ENCODE measurements around the gene SMPD2.
A peak's percentile ranks its signal among the peaks of the same experiment; 100 is the strongest.

SMPD2 gene

GRCh38 chr6:109451376-109451775, 10.9 kb downstream of the SMPD2 start:
- no peak for TF ChIP-seq CTCF (IDR thresholded peaks at IDR 0.05; ENCODE audit: extremely low read depth, missing control alignments)
- DNase-seq (ENCODE audit: low spot score): no peak

- no peak for TF ChIP-seq CTCF (IDR thresholded peaks at IDR 0.05; ENCODE audit: extremely low read depth, missing control alignments)
- DNase-seq (ENCODE audit: low spot score): no peak
Observed at GRCh38 chr6:109452181-109452580, 11.7 kb downstream of the SMPD2 start.

- TF ChIP-seq CTCF (IDR thresholded peaks at IDR 0.05; ENCODE audit: extremely low read depth, missing control alignments): no peak
- no peak for DNase-seq (ENCODE audit: low spot score)
Observed at GRCh38 chr6:109453156-109453555, 12.6 kb downstream of the SMPD2 start.

- TF ChIP-seq CTCF (IDR thresholded peaks at IDR 0.05; ENCODE audit: extremely low read depth, missing control alignments): no peak
- no peak for DNase-seq (ENCODE audit: low spot score)
Observed at GRCh38 chr6:109453594-109454495, 13.3 kb downstream of the SMPD2 start.

GRCh38 chr6:109454496-109455436, 14.2 kb downstream of the SMPD2 start:
- TF ChIP-seq CTCF (IDR thresholded peaks at IDR 0.05; ENCODE audit: extremely low read depth, missing control alignments): no peak
- peak; percentile 74 for DNase-seq (ENCODE audit: low spot score)

GRCh38 chr6:109455437-109456110, 15.1 kb downstream of the SMPD2 start, which contains the start of gene MICAL1:
Gene MICAL1 (minus strand): TSS chr6:109455772. CDS start chr6:109454196, 1,576 bp downstream.
- TF ChIP-seq CTCF (IDR thresholded peaks at IDR 0.05; ENCODE audit: extremely low read depth, missing control alignments): no peak
- DNase-seq (ENCODE audit: low spot score): peak; percentile 89

All from GM20000 (cell line).